Measurements from ENCODE around the gene UBE2G2. TPM values are rescaled to one million over a fixed set of nuclear protein-coding genes. Genes with fewer than 3 reads are reported as not detected.

UBE2G2 gene
- total and polyA plus RNA-seq, 4 donors = 27.4 to 83.5 (median 40.9) TPM

DNA sequence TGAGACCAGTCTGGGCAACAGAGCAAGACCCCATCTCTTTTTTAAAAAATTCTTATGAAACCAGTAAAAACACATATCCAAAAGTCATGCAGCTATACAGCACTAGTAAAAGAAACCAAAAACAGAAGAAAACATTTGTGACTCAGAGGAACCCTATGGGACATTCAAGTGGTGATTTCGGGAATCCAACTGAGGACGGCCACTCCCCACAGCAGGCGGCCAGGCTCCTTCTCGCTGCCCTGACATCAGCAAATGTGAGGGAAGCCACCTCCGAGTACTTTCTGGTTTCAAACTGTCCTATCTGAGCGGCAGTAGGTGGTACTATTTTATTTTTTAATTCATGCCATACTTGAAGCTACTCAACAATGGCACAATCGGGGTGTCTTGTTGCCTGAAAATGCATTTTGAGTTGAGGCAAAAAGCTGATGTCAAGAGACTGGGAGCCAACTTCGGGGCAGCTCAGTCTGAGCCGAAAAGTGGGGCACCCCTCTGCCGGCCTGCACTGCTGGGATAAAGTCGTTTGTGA, 12.9 kb upstream of the UBE2G2 start:
- Histone ChIP-seq H3K9me3 (ENCODE audit: control insufficient read depth in 4 of 4, low read length in 3 of 4) (no peaks in the 10 kb centered on the region), H3K27me3 (ENCODE audit: control insufficient read depth in 4 of 4, insufficient read depth in 4 of 4, low read length in 3 of 4) (no peaks in the 10 kb centered on the region), H3K27ac (ENCODE audit: low read depth in 1 of 2, low read length in 2 of 2) (no peak overlapping the region), H3K4me1 (ENCODE audit: control insufficient read depth in 4 of 4, insufficient read depth in 4 of 4, low read length in 3 of 4) (peaks cover 6 to 14% (median 12%) of the 10 kb centered on the region in 4 donors), H3K36me3 (ENCODE audit: control insufficient read depth in 4 of 4, insufficient read depth in 3 of 4, low read depth in 1 of 4, low read length in 3 of 4) (peaks cover 4 to 17% (median 9%) of the 10 kb centered on the region in 4 donors), H3K4me3 (ENCODE audit: low read depth in 1 of 3, low read length in 3 of 3) (no peak overlapping the region), H3K9ac (ENCODE audit: low read depth in 1 of 2, low read length in 2 of 2) (no peak overlapping the region)
- DNase-seq (ENCODE audit: low spot score) = no peak
- WGBS = 90% methylated on average over 11 of the region's 11 CpGs
- TF ChIP-seq, protein P1, sequence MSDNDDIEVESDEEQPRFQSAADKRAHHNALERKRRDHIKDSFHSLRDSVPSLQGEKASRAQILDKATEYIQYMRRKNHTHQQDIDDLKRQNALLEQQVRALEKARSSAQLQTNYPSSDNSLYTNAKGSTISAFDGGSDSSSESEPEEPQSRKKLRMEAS (IDR thresholded peaks at IDR 0.05) = no peak
- no peak for TF ChIP-seq TAF1 (conservative IDR thresholded peaks at IDR 0.05)
- TF ChIP-seq, protein P2, sequence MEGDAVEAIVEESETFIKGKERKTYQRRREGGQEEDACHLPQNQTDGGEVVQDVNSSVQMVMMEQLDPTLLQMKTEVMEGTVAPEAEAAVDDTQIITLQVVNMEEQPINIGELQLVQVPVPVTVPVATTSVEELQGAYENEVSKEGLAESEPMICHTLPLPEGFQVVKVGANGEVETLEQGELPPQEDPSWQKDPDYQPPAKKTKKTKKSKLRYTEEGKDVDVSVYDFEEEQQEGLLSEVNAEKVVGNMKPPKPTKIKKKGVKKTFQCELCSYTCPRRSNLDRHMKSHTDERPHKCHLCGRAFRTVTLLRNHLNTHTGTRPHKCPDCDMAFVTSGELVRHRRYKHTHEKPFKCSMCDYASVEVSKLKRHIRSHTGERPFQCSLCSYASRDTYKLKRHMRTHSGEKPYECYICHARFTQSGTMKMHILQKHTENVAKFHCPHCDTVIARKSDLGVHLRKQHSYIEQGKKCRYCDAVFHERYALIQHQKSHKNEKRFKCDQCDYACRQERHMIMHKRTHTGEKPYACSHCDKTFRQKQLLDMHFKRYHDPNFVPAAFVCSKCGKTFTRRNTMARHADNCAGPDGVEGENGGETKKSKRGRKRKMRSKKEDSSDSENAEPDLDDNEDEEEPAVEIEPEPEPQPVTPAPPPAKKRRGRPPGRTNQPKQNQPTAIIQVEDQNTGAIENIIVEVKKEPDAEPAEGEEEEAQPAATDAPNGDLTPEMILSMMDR (IDR thresholded peaks at IDR 0.05; ENCODE audit: low read depth, low read length, missing input control) = no peak
- no peak for TF ChIP-seq GABPA (IDR thresholded peaks at IDR 0.05 in 1 of 2, conservative IDR thresholded peaks at IDR 0.05 in 1 of 2)
- no peak for TF ChIP-seq EGR1 (IDR thresholded peaks at IDR 0.05; ENCODE audit: low read depth in 2 of 2)
- no peak for TF ChIP-seq ZBTB33 (IDR thresholded peaks at IDR 0.05)
- TF ChIP-seq FOXA1 (IDR thresholded peaks at IDR 0.05) = no peak
- TF ChIP-seq, protein P3, sequence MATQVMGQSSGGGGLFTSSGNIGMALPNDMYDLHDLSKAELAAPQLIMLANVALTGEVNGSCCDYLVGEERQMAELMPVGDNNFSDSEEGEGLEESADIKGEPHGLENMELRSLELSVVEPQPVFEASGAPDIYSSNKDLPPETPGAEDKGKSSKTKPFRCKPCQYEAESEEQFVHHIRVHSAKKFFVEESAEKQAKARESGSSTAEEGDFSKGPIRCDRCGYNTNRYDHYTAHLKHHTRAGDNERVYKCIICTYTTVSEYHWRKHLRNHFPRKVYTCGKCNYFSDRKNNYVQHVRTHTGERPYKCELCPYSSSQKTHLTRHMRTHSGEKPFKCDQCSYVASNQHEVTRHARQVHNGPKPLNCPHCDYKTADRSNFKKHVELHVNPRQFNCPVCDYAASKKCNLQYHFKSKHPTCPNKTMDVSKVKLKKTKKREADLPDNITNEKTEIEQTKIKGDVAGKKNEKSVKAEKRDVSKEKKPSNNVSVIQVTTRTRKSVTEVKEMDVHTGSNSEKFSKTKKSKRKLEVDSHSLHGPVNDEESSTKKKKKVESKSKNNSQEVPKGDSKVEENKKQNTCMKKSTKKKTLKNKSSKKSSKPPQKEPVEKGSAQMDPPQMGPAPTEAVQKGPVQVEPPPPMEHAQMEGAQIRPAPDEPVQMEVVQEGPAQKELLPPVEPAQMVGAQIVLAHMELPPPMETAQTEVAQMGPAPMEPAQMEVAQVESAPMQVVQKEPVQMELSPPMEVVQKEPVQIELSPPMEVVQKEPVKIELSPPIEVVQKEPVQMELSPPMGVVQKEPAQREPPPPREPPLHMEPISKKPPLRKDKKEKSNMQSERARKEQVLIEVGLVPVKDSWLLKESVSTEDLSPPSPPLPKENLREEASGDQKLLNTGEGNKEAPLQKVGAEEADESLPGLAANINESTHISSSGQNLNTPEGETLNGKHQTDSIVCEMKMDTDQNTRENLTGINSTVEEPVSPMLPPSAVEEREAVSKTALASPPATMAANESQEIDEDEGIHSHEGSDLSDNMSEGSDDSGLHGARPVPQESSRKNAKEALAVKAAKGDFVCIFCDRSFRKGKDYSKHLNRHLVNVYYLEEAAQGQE (IDR thresholded peaks at IDR 0.05) = no peak
- no peak for TF ChIP-seq SP1 (IDR thresholded peaks at IDR 0.05)

GRCh38 chr21:44813727-44814126, 12.1 kb upstream of the UBE2G2 start:
- no peak for DNase-seq (ENCODE audit: low spot score)
- Histone ChIP-seq H3K27me3 (ENCODE audit: control insufficient read depth in 4 of 4, insufficient read depth in 4 of 4, low read length in 3 of 4) (no peaks in the 10 kb centered on the region), H3K4me1 (ENCODE audit: control insufficient read depth in 4 of 4, insufficient read depth in 4 of 4, low read length in 3 of 4) (peaks cover 6 to 14% (median 12%) of the 10 kb centered on the region in 4 donors), H3K36me3 (ENCODE audit: control insufficient read depth in 4 of 4, insufficient read depth in 3 of 4, low read depth in 1 of 4, low read length in 3 of 4) (peaks cover 4 to 26% (median 9%) of the 10 kb centered on the region in 4 donors), H3K9ac (ENCODE audit: low read depth in 1 of 2, low read length in 2 of 2) (no peak overlapping the region), H3K9me3 (ENCODE audit: control insufficient read depth in 4 of 4, low read length in 3 of 4) (no peaks in the 10 kb centered on the region), H3K27ac (ENCODE audit: low read depth in 1 of 2, low read length in 2 of 2) (no peak overlapping the region), H3K4me3 (ENCODE audit: low read depth in 1 of 3, low read length in 3 of 3) (no peak overlapping the region)
- 94% methylated on average over 18 of the region's 18 CpGs for WGBS
- TF ChIP-seq, protein P2 (IDR thresholded peaks at IDR 0.05; ENCODE audit: low read depth, low read length, missing input control) = no peak
- TF ChIP-seq, protein P3 (IDR thresholded peaks at IDR 0.05) = no peak
- TF ChIP-seq YY1 (IDR thresholded peaks at IDR 0.05) (no peak), HNF4A (conservative IDR thresholded peaks at IDR 0.05) (no peak), JUND (IDR thresholded peaks at IDR 0.05) (no peak), RAD21 (IDR thresholded peaks at IDR 0.05) (no peak), FOXA1 (IDR thresholded peaks at IDR 0.05) (no peak), TAF1 (conservative IDR thresholded peaks at IDR 0.05) (no peak), HNF4G (IDR thresholded peaks at IDR 0.05) (no peak), SP1 (IDR thresholded peaks at IDR 0.05) (no peak), FOXA2 (IDR thresholded peaks at IDR 0.05) (no peak), RXRA (IDR thresholded peaks at IDR 0.05) (no peak)
- TF ChIP-seq, protein P1 (IDR thresholded peaks at IDR 0.05) = no peak
- TF ChIP-seq, protein P4, sequence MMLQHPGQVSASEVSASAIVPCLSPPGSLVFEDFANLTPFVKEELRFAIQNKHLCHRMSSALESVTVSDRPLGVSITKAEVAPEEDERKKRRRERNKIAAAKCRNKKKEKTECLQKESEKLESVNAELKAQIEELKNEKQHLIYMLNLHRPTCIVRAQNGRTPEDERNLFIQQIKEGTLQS (IDR thresholded peaks at IDR 0.05) = no peak
